Spleen (tissue), 3 donors: Measurements from ENCODE around the gene HDGFL3.
"Not testable (repeated sequence)": the region's sequence is repeated elsewhere in the genome, so short reads cannot be mapped to it uniquely, and the experiment has no call there.

ENCODE experiments used
- POLR2A ChIP-seq, 3 donors: fragments of 450-650 bp; IDR thresholded peaks; one replicate each; pipeline ENCODE4 v1.5.1; 2017; ENCODE audit warnings: antibody characterized with exemption in 3 of 3, mild to moderate bottlenecking in 1 of 3
- POLR2AphosphoS5 ChIP-seq, 3 donors: sonication (generic); formaldehyde crosslinking; IDR thresholded peaks; one replicate each; pipeline ENCODE4 v1.5.1; 2017; ENCODE audit warnings: antibody characterized with exemption in 3 of 3

DNA sequence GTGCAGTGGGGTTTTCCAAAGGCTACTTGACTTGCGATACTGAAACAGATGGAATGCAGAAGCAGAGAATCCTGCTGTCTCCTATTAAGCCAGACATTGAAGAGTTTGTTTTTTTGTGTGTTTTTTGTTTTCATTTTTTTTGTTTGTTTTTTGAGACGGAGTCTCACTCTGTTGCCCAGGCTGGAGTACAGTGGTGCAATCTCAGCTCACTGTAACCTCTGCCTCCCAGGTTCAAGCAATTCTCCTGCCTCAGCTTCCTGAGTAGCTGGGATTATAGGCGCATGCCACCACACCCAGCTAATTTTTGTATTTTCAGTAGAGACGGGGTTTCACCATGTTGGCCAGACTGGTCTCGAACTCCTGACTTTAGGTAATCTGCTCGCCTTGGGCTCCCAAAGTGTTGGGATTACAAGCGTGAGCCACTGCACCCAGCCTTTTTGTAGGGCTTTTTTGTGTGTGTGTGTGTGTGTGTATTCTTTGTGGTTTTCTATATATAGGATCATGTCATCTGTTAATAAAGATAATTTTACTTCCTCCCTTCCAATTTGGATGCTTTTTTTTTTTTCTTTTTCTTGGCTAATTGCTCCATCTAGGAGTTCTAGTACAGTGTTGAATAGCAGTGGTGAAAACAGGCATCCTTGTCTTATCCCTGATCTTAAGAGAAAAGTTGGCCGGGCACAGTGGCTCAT, 121.6 kb downstream of the HDGFL3 start:
- not testable (repeated sequence) for TF ChIP-seq POLR2A, POLR2AphosphoS5 (IDR thresholded peaks at IDR 0.05)
